ENCODE data around the gene MRPS27. TPM values are rescaled to one million over a fixed set of nuclear protein-coding genes. Genes with fewer than 3 reads are reported as not detected.

The MRPS27 gene
- total RNA-seq, 4 donors from 2014 or later: 33.2 to 74.9 (median 62.3) TPM

- H3K36me3 ChIP-seq: no peaks in the 10 kb centered on the region
- ATAC-seq (no peak), DNase-seq (no peak)
- H3K27ac ChIP-seq: no peak overlapping the region
- no peak for TF ChIP-seq CTCF (IDR thresholded peaks at IDR 0.05 in 4 of 5, conservative IDR thresholded peaks at IDR 0.05 in 1 of 5)
- TF ChIP-seq POLR2A (IDR thresholded peaks at IDR 0.05): no peak
- H3K4me3 ChIP-seq: no peak overlapping the region
- intact Hi-C loops (cut with DNase I; ENCODE audit: low total_unique reads) (no loop called here), in situ Hi-C loops (cut with MboI; ENCODE audit: low sequenced_read_pairs in 4 of 4) (no loop called here)
- no peaks in the 10 kb centered on the region for H3K27me3 ChIP-seq
- H3K9me3 ChIP-seq: no peaks in the 10 kb centered on the region
- H3K4me1 ChIP-seq: peaks cover 5 to 6% of the 10 kb centered on the region in 2 donors
These were observed 107.9 kb downstream of the MRPS27 start for GRCh38 chr5:72212171-72212570.

GRCh38 chr5:72210888-72211678 lies 109.0 kb downstream of the MRPS27 start:
- in situ Hi-C loops (cut with MboI; ENCODE audit: low sequenced_read_pairs in 4 of 4): no loop called here
- Histone ChIP-seq H3K27me3 (no peaks in the 10 kb centered on the region), H3K4me1 (peaks cover 5 to 6% of the 10 kb centered on the region in 2 donors), H3K27ac (peak overlapping the region; percentile 48 to 60 (median 54)), H3K4me3 (no peak overlapping the region), H3K9me3 (no peaks in the 10 kb centered on the region), H3K36me3 (no peaks in the 10 kb centered on the region)
- peak; percentile 49 for ATAC-seq
- intact Hi-C loops (cut with DNase I; ENCODE audit: low total_unique reads): no loop called here
- no peak for DNase-seq
- TF ChIP-seq POLR2A (IDR thresholded peaks at IDR 0.05): no peak
- no peak for TF ChIP-seq CTCF (IDR thresholded peaks at IDR 0.05 in 4 of 5, conservative IDR thresholded peaks at IDR 0.05 in 1 of 5)

GRCh38 chr5:72209147-72210115 lies 110.6 kb downstream of the MRPS27 start:
- in situ Hi-C loops (cut with MboI; ENCODE audit: low sequenced_read_pairs in 4 of 4): no loop called here
- no peak for TF ChIP-seq CTCF (IDR thresholded peaks at IDR 0.05 in 4 of 5, conservative IDR thresholded peaks at IDR 0.05 in 1 of 5)
- no peak for TF ChIP-seq POLR2A (IDR thresholded peaks at IDR 0.05)
- no peaks in the 10 kb centered on the region for H3K9me3 ChIP-seq
- H3K36me3 ChIP-seq: no peaks in the 10 kb centered on the region
- no peak overlapping the region for H3K4me3 ChIP-seq
- no peaks in the 10 kb centered on the region for H3K27me3 ChIP-seq
- no peak overlapping the region for H3K27ac ChIP-seq
- no peak for DNase-seq
- H3K4me1 ChIP-seq: peaks cover 5 to 6% of the 10 kb centered on the region in 2 donors
- no peak for ATAC-seq
- intact Hi-C loops (cut with DNase I; ENCODE audit: low total_unique reads): no loop called here

DNA sequence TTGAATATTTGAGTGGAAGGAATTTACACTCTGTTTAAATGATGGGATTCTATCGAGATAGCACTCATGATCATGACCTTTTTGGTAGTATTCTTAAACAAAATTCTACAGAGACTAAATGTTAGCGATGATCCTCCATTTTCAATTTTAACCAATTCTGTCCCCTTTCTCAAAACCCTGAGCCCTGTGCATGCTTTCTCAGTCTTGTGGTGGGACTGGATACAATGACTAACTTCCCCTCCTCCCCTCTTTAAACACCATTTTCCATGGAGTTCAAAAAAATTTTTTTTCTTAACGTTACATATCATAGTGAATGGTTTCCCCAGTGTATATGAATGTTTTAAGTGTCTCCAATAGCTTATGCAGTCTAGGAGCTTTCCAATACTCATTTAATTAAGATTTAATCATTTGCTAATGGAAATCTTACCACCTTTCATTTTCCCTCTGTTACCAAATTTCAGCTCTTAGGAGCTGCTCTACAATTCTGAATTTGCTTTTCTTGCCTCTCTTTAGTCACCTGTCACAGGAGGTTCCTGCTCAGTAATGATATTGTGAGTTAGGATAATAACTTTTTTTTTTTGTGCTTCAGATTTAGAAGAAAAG lies 111.6 kb downstream of the MRPS27 start:
- Histone ChIP-seq H3K4me3 (no peak overlapping the region), H3K4me1 (peaks cover 5 to 6% of the 10 kb centered on the region in 2 donors), H3K27ac (no peak overlapping the region), H3K9me3 (no peaks in the 10 kb centered on the region), H3K27me3 (no peaks in the 10 kb centered on the region), H3K36me3 (no peaks in the 10 kb centered on the region)
- in situ Hi-C loops (cut with MboI; ENCODE audit: low sequenced_read_pairs in 4 of 4): no loop called here
- ATAC-seq (no peak), DNase-seq (no peak)
- intact Hi-C loops (cut with DNase I; ENCODE audit: low total_unique reads): no loop called here
- TF ChIP-seq POLR2A (IDR thresholded peaks at IDR 0.05) (no peak), CTCF (IDR thresholded peaks at IDR 0.05 in 4 of 5, conservative IDR thresholded peaks at IDR 0.05 in 1 of 5) (no peak)
